Measurements from ENCODE around the gene PPAN.

The PPAN gene

GRCh38 chr19:10113592-10113963 is 7.4 kb downstream of the PPAN start:
- no peak overlapping the region for H3K4me3 ChIP-seq (replicated peaks in 1 of 2; ENCODE audit: low read depth in 2 of 2, low read length in 2 of 2)
- DNase-seq (ENCODE audit: low read depth in 2 of 2) = peak in 1 of 2 donors; percentile 10
- no peak for TF ChIP-seq CTCF (IDR thresholded peaks at IDR 0.05; ENCODE audit: low read depth, low read length)

DNA sequence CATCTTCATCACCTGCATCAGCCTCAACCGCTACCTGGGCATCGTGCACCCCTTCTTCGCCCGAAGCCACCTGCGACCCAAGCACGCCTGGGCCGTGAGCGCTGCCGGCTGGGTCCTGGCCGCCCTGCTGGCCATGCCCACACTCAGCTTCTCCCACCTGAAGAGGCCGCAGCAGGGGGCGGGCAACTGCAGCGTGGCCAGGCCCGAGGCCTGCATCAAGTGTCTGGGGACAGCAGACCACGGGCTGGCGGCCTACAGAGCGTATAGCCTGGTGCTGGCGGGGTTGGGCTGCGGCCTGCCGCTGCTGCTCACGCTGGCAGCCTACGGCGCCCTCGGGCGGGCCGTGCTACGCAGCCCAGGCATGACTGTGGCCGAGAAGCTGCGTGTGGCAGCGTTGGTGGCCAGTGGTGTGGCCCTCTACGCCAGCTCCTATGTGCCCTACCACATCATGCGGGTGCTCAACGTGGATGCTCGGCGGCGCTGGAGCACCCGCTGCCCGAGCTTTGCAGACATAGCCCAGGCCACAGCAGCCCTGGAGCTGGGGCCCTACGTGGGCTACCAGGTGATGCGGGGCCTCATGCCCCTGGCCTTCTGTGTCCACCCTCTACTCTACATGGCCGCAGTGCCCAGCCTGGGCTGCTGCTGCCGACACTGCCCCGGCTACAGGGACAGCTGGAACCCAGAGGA is 7.9 kb downstream of the PPAN start:
- no peak overlapping the region for H3K4me3 ChIP-seq (replicated peaks in 1 of 2; ENCODE audit: low read depth in 2 of 2, low read length in 2 of 2)

DNA sequence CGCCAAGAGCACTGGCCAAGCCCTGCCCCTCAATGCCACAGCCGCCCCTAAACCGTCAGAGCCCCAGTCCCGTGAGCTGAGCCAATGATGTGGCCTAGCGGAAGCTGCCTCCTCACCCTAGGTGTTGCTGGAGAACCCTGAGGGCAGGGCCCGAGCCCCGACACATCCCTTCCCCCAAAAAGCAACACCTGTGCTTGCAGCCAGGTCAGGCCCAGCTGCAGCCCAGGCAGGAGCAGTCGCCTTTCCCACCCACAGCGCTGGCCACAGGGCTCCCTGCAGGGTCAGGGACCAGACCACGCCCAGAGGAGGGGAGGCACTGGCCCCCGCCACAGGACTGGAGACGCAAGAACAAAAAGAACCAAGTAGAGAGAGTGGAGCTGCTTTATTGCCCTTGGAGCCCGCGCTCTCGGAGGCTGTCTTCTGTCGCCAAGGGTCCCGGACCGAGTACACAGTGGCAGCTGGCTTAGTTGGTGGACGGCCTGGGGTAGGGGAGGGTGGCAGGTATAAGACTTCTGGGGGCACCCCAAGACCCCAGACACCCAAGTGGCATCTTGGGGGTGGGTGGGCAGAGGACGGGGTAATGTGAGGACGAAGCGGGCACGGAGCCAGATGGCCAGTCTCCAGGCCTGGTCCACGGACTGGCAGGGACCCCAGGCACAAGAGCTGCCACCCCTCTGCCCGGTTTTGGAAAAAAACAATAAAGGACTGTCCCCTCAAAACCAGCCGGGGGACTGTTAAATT is 8.7 kb downstream of the PPAN start:
- TF ChIP-seq CTCF (IDR thresholded peaks at IDR 0.05; ENCODE audit: low read depth, low read length) = no peak
- peak in 1 of 2 donors; percentile 18 for DNase-seq (ENCODE audit: low read depth in 2 of 2)
- H3K4me3 ChIP-seq (replicated peaks in 1 of 2; ENCODE audit: low read depth in 2 of 2, low read length in 2 of 2) = no peak overlapping the region

More for the DNA sequence above, 7.9 kb downstream of the PPAN start:
- DNase-seq (ENCODE audit: low read depth in 2 of 2) = no peak
- TF ChIP-seq CTCF (IDR thresholded peaks at IDR 0.05; ENCODE audit: low read depth, low read length) = no peak

GRCh38 chr19:10115392-10116084 is 9.4 kb downstream of the PPAN start:
- no peak for TF ChIP-seq CTCF (IDR thresholded peaks at IDR 0.05; ENCODE audit: low read depth, low read length)
- DNase-seq (ENCODE audit: low read depth in 2 of 2) = peak in 1 of 2 donors; percentile 8
- H3K4me3 ChIP-seq (replicated peaks in 1 of 2; ENCODE audit: low read depth in 2 of 2, low read length in 2 of 2) = no peak overlapping the region

DNA sequence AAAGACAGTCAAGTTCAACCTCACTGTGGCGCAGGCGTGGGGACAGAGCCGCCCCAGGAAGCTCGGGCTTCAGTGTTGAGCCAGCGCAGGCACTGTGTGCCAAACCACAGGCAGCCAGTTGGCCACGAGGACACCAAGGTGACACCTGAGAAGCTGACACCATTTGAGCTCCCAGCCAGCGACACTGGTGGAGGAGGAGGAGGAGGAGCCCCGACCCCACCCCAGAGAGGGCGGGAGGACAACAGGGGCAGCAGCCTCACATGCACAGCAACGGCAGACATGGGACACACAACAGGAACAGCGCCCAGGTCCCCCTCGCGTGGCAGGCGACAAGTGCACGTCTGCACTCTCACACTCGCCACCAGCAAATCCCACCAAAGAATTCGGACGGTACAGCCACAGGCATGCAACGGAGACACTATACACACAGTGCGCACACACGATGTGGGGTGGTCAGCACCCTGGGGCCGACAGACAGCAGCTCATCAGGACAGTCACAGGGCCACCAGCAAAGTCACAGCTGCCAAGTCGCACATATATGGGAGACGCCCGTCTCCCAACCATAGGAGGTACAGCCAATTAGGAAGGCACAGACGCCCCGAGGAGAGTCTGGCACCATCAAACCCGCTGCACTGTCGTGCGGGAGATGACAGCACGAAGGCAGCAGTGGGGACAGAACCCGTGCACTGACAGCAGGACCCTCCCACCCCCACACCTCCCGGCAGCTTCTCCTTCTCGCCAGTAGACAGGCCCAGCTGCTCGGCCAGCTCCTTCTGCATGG is 10.1 kb downstream of the PPAN start:
- TF ChIP-seq CTCF (IDR thresholded peaks at IDR 0.05; ENCODE audit: low read depth, low read length) = no peak
- DNase-seq (ENCODE audit: low read depth in 2 of 2) = no peak

GRCh38 chr19:10116866-10117616 is 10.9 kb downstream of the PPAN start:
- no peak for DNase-seq (ENCODE audit: low read depth in 2 of 2)
- no peak overlapping the region for H3K4me3 ChIP-seq (replicated peaks in 1 of 2; ENCODE audit: low read depth in 2 of 2, low read length in 2 of 2)
- TF ChIP-seq CTCF (IDR thresholded peaks at IDR 0.05; ENCODE audit: low read depth, low read length) = no peak

More for the DNA sequence above, 10.1 kb downstream of the PPAN start:
- no peak overlapping the region for H3K4me3 ChIP-seq (replicated peaks in 1 of 2; ENCODE audit: low read depth in 2 of 2, low read length in 2 of 2)
